Endothelial cell (in vitro differentiated cells): ENCODE data around the gene RFFL. TPM values are rescaled to one million over a fixed set of nuclear protein-coding genes. Genes with fewer than 3 reads are reported as not detected.

Experiments used
- DNase-seq: peaks from one replicate; pipeline ENCODE4 v3.0.0; 2021; ENCODE audit warnings: low spot score
- H3K27ac Mint-ChIP-seq: one replicate; pipeline ENCODE4 v1.8.0; 2021; ENCODE audit warnings: mixed read lengths, inconsistent platforms; ENCODE audit not compliant: unreplicated experiment
- H3K27me3 Mint-ChIP-seq: one replicate; pipeline ENCODE4 v1.8.0; 2021; ENCODE audit warnings: mild to moderate bottlenecking, moderate library complexity, mixed read lengths, inconsistent platforms; ENCODE audit not compliant: unreplicated experiment
- H3K36me3 Mint-ChIP-seq: one replicate; pipeline ENCODE4 v1.8.0; 2021; ENCODE audit warnings: mild to moderate bottlenecking, low read depth, mixed read lengths, inconsistent platforms; ENCODE audit not compliant: unreplicated experiment
- H3K4me1 Mint-ChIP-seq: one replicate; pipeline ENCODE4 v1.8.0; 2021; ENCODE audit warnings: mild to moderate bottlenecking, mixed read lengths, inconsistent platforms; ENCODE audit not compliant: unreplicated experiment
- H3K4me3 Mint-ChIP-seq: one replicate; pipeline ENCODE4 v1.8.0; 2021; ENCODE audit warnings: mild to moderate bottlenecking, mixed read lengths, inconsistent platforms; ENCODE audit not compliant: unreplicated experiment
- H3K9me3 Mint-ChIP-seq: one replicate; pipeline ENCODE4 v1.8.0; 2021; ENCODE audit warnings: mixed read lengths, inconsistent platforms; ENCODE audit not compliant: unreplicated experiment
- CTCF ChIP-seq: fragments of 200-600 bp; sonication (generic); IDR thresholded peaks from one replicate; pipeline ENCODE4 v1.5.0; 2021; ENCODE audit warnings: antibody characterized with exemption; ENCODE audit not compliant: unreplicated experiment
- total RNA-seq: library from RNA; stranded (reverse); fragmentation: NEBNext Ultra II Directional; extraction: Animal tissue kit (Norgen Biotek cat#: 25700); gene quantifications from one replicate; pipeline ENCODE4 v1.2.1, GENCODE V29; 2021; ENCODE audit not compliant: unreplicated experiment

The RFFL gene
- total RNA-seq, 1 donor from 2014 or later: 20.6 TPM

GRCh38 chr17:35089586-35090296 lies 26.2 kb upstream of the RFFL start:
- H3K4me1 Mint-ChIP-seq: peaks cover 16% of the 10 kb centered on the region
- DNase-seq: peak; percentile 40
- peaks cover 3% of the 10 kb centered on the region for H3K27me3 Mint-ChIP-seq
- peak overlapping the region; percentile 87 for H3K4me3 Mint-ChIP-seq
- peak; percentile 50 for TF ChIP-seq CTCF
- no peaks in the 10 kb centered on the region for H3K36me3 Mint-ChIP-seq
- H3K27ac Mint-ChIP-seq: peak overlapping the region; percentile 88
- H3K9me3 Mint-ChIP-seq: no peaks in the 10 kb centered on the region

- Mint-ChIP-seq H3K27ac (peak overlapping the region; percentile 88), H3K27me3 (peaks cover 3% of the 10 kb centered on the region), H3K4me1 (peaks cover 16% of the 10 kb centered on the region), H3K4me3 (peak overlapping the region; percentile 92), H3K9me3 (no peaks in the 10 kb centered on the region), H3K36me3 (no peaks in the 10 kb centered on the region)
- DNase-seq: peak; percentile 93
- peak; percentile 89 for TF ChIP-seq CTCF
Observed at GRCh38 chr17:35088881-35089585, 25.5 kb upstream of the RFFL start.

- Mint-ChIP-seq H3K4me3 (peak overlapping the region; percentile 92), H3K27ac (peak overlapping the region; percentile 42), H3K36me3 (no peaks in the 10 kb centered on the region), H3K27me3 (peaks cover 3% of the 10 kb centered on the region), H3K9me3 (no peaks in the 10 kb centered on the region), H3K4me1 (peaks cover 16% of the 10 kb centered on the region)
- TF ChIP-seq CTCF: no peak
- DNase-seq: peak; percentile 42
Observed at GRCh38 chr17:35088356-35088880, 24.9 kb upstream of the RFFL start.

- no peaks in the 10 kb centered on the region for H3K36me3 Mint-ChIP-seq
- peaks cover 3% of the 10 kb centered on the region for H3K27me3 Mint-ChIP-seq
- no peaks in the 10 kb centered on the region for H3K9me3 Mint-ChIP-seq
- no peak for TF ChIP-seq CTCF
- H3K27ac Mint-ChIP-seq: peak overlapping the region; percentile 42
- H3K4me3 Mint-ChIP-seq: peak overlapping the region; percentile 92
- no peak for DNase-seq
- peaks cover 16% of the 10 kb centered on the region for H3K4me1 Mint-ChIP-seq
Observed at GRCh38 chr17:35087731-35088355, 24.3 kb upstream of the RFFL start.
